Large intestine (tissue), 3 donors: ENCODE results near the gene SOX13. TPM values are rescaled to one million over a fixed set of nuclear protein-coding genes. Genes with fewer than 3 reads are reported as not detected.
"Not testable (repeated sequence)": the region's sequence is repeated elsewhere in the genome, so short reads cannot be mapped to it uniquely, and the experiment has no call there.

Experiments used
- DNase-seq, 2 donors: peaks; one replicate each; pipeline versions ENCODE4 v3.0.0 to v3.0.0-alpha.2; 2013
- H3K27ac ChIP-seq: one replicate; pipeline ENCODE4 v1.5.1; 2013; ENCODE audit warnings: low read length
- H3K27me3 ChIP-seq: 2 replicates; pipeline ENCODE4 v1.6.1; 2013; ENCODE audit warnings: low read length; ENCODE audit not compliant: control insufficient read depth, insufficient read depth
- H3K36me3 ChIP-seq: 2 replicates; pipeline ENCODE4 v1.6.1; 2013; ENCODE audit warnings: low read length; ENCODE audit not compliant: control insufficient read depth, insufficient read depth
- H3K4me1 ChIP-seq: one replicate; pipeline ENCODE4 v1.6.1; 2013; ENCODE audit warnings: low read length; ENCODE audit not compliant: control insufficient read depth, insufficient read depth
- H3K4me3 ChIP-seq: one replicate; pipeline ENCODE4 v1.5.1; 2013; ENCODE audit warnings: low read length
- H3K9me3 ChIP-seq: one replicate; pipeline ENCODE4 v1.6.1; 2013; ENCODE audit warnings: mild to moderate bottlenecking, low read depth, low read length, moderate library complexity; ENCODE audit not compliant: control insufficient read depth
- WGBS: methylation state at CpG from one replicate; pipeline ENCODE4 v1.1.5; 2013; ENCODE audit warnings: low lambda C conversion rate; ENCODE audit not compliant: insufficient coverage; 5-methylcytosine and 5-hydroxymethylcytosine counted together
- polyA plus RNA-seq: library from polyadenylated mRNA; unstranded; fragments of 120-200 nt; gene quantifications from one replicate; pipeline ENCODE4 v1.2.1, GENCODE V29; 2013

The SOX13 gene
- polyA plus RNA-seq, 1 donor = 34.0 TPM

DNA sequence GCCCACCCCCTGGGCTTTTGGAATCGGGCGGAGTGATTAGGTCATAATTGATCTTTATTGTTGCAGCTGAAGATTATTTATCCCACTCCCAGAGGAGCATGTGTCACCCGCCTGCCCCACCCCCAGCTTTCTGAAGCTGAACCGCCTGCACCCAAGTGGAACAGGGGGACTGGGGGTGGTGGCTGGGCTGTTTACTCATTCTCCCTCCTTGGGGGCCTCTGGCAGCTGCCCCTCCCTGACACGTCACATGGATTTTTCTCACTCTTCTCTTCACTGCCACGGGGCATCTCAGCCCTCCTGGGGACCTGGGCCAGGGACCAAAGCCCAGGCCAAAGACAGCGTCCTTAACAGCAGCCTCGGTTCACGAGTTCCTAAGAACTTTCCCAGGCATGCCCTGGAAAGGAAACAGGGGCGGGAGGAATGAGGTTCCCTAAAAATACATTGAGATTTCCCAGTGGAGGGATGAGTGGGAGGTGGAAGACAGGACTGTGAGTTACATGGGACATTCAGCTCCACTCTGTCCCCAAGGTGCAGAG lies 31.6 kb upstream of the SOX13 start:
- H3K4me3 ChIP-seq = no peak overlapping the region
- WGBS = no CpG with 5 or more reads among the region's 10 CpGs
- H3K27ac ChIP-seq = no peak overlapping the region
- no peaks in the 10 kb centered on the region for H3K9me3 ChIP-seq
- no peaks in the 10 kb centered on the region for H3K36me3 ChIP-seq
- no peaks in the 10 kb centered on the region for H3K27me3 ChIP-seq
- peaks cover 5% of the 10 kb centered on the region for H3K4me1 ChIP-seq
- peak in 1 of 2 donors; percentile 28 for DNase-seq

GRCh38 chr1:204041803-204042505 lies 31.0 kb upstream of the SOX13 start:
- no peak for DNase-seq
- Histone ChIP-seq H3K36me3 (no peaks in the 10 kb centered on the region), H3K9me3 (no peaks in the 10 kb centered on the region), H3K4me3 (no peak overlapping the region), H3K27me3 (no peaks in the 10 kb centered on the region), H3K4me1 (peaks cover 5% of the 10 kb centered on the region), H3K27ac (no peak overlapping the region)
- 60% methylated on average over 1 of the region's 10 CpGs for WGBS

GRCh38 chr1:204042516-204042915 lies 30.4 kb upstream of the SOX13 start:
- Histone ChIP-seq H3K27ac (no peak overlapping the region), H3K4me3 (no peak overlapping the region), H3K36me3 (no peaks in the 10 kb centered on the region), H3K27me3 (no peaks in the 10 kb centered on the region), H3K9me3 (no peaks in the 10 kb centered on the region), H3K4me1 (peaks cover 5% of the 10 kb centered on the region)
- WGBS = no CpG with 5 or more reads among the region's 2 CpGs
- DNase-seq = no peak

GRCh38 chr1:204043680-204044079 lies 29.2 kb upstream of the SOX13 start:
- H3K27ac ChIP-seq = no peak overlapping the region
- no peaks in the 10 kb centered on the region for H3K27me3 ChIP-seq
- WGBS = 80% methylated on average over 1 of the region's 8 CpGs

DNA sequence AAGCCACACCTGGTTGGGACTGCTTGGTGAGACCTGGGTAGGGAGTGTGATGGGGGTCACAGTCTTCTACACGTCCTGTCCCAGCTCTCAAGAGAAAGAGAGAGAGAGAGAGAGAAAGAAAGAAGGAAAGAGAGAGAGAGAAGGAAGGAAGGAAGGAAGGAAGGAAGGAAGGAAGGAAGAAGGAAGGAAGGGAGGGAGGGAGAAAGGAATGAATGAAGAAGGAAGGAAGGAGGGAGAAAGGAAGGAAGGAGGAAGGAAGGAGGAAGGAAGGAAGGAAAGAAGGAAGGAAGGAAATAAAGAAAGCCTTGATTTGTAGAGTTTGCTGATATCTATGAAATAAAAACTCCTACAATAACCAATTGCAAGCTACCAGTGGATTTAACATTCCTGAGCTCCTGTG lies 28.5 kb upstream of the SOX13 start:
- DNase-seq = no peak
- Histone ChIP-seq H3K27ac (no peak overlapping the region), H3K36me3 (no peaks in the 10 kb centered on the region), H3K27me3 (no peaks in the 10 kb centered on the region), H3K9me3 (no peaks in the 10 kb centered on the region), H3K4me1 (peaks cover 5% of the 10 kb centered on the region), H3K4me3 (no peak overlapping the region)
- WGBS = 47% methylated on average over 1 of the region's 1 CpG

More at GRCh38 chr1:204043680-204044079, 29.2 kb upstream of the SOX13 start:
- Histone ChIP-seq H3K4me1 (peaks cover 5% of the 10 kb centered on the region), H3K9me3 (no peaks in the 10 kb centered on the region), H3K36me3 (no peaks in the 10 kb centered on the region), H3K4me3 (no peak overlapping the region)
- DNase-seq = no peak

DNA sequence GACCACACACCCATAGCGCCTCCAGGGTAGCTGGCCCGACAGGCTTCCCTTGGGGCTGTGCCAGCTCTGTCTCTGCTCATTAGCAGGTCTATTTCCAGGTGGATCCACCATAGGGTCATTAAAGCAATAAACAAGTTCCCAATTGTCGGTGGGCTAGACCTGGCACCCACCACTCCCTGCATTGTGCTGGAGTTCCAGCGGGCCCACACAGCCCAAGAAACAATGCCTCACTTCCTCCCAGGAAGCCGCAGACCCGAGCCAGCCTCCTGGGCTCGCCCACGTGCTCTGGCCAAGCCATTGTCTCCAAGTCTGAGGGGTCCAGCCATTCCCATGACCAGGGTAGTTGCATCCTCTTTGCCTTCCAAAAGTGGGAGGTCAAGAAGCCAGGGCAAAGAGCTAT lies 27.5 kb upstream of the SOX13 start:
- no peaks in the 10 kb centered on the region for H3K9me3 ChIP-seq
- no peak overlapping the region for H3K4me3 ChIP-seq
- H3K27ac ChIP-seq = no peak overlapping the region
- no CpG with 5 or more reads among the region's 8 CpGs for WGBS
- H3K36me3 ChIP-seq = no peaks in the 10 kb centered on the region
- H3K27me3 ChIP-seq = no peaks in the 10 kb centered on the region
- DNase-seq = no peak
- H3K4me1 ChIP-seq = peaks cover 5% of the 10 kb centered on the region

GRCh38 chr1:204046346-204046745 lies 26.6 kb upstream of the SOX13 start:
- DNase-seq = no peak
- H3K4me3 ChIP-seq = no peak overlapping the region
- H3K36me3 ChIP-seq = no peaks in the 10 kb centered on the region
- no peaks in the 10 kb centered on the region for H3K27me3 ChIP-seq
- H3K4me1 ChIP-seq = peaks cover under 1% of the 10 kb centered on the region
- no peaks in the 10 kb centered on the region for H3K9me3 ChIP-seq
- no peak overlapping the region for H3K27ac ChIP-seq
- WGBS = no CpG with 5 or more reads among the region's 5 CpGs

DNA sequence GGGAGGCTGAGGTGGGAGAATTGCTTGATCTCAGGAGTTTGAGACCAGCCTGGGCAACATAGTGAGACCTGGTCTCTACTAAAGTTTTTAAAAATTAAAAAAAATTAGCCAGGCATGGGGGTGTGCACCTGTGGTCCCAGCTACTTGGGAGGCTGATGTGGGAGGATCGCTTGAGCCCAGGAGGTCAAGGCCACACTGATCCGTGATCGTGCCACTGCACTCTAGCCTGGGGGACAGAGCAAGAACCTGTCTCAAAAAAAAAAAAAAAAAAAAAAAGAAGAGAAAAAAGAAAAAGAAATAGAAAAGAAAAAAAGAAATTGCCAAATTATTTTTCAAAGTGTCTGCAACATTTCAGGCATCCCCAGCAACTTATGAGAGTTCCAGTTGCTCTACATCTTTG lies 24.1 kb upstream of the SOX13 start:
- H3K4me1 ChIP-seq, H3K36me3 ChIP-seq, H3K27me3 ChIP-seq, H3K27ac ChIP-seq, DNase-seq, H3K4me3 ChIP-seq, H3K9me3 ChIP-seq: not testable (repeated sequence)
- WGBS = 60% methylated on average over 1 of the region's 3 CpGs

GRCh38 chr1:204051258-204051657 lies 21.7 kb upstream of the SOX13 start:
- Histone ChIP-seq H3K9me3 (no peaks in the 10 kb centered on the region), H3K27me3 (no peaks in the 10 kb centered on the region), H3K36me3 (no peaks in the 10 kb centered on the region), H3K4me1 (no peaks in the 10 kb centered on the region), H3K27ac (no peak overlapping the region), H3K4me3 (no peak overlapping the region)
- 100% methylated on average over 1 of the region's 5 CpGs for WGBS
- no peak for DNase-seq

- no peak overlapping the region for H3K27ac ChIP-seq
- H3K27me3 ChIP-seq = no peaks in the 10 kb centered on the region
- no peaks in the 10 kb centered on the region for H3K4me1 ChIP-seq
Measured at GRCh38 chr1:204051718-204052117, 21.2 kb upstream of the SOX13 start.

DNA sequence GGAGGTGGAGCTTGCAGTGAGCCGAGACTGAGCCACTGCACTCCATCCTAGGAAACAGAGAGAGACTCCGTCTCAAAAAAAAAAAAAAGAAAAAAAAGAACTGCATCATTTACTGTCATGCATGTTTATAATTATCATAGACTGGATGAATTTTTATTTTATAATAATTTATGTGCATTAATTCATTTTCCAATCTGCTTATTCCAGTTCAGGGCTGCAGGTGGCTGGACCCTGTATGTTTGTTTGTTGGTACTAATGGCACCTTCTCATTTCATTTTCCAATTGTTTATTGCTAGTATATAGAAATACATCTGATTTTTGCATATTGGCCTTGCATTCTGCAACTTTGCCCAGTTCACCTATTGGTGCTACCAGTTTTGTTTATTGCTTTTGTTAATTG lies 19.0 kb upstream of the SOX13 start:
- Histone ChIP-seq H3K4me1 (no peaks in the 10 kb centered on the region), H3K4me3 (no peak overlapping the region), H3K27me3 (no peaks in the 10 kb centered on the region), H3K36me3 (no peaks in the 10 kb centered on the region), H3K27ac (no peak overlapping the region), H3K9me3 (no peaks in the 10 kb centered on the region)
- no CpG with 5 or more reads among the region's 2 CpGs for WGBS
- DNase-seq = no peak

More at GRCh38 chr1:204051718-204052117, 21.2 kb upstream of the SOX13 start:
- Histone ChIP-seq H3K4me3 (no peak overlapping the region), H3K36me3 (no peaks in the 10 kb centered on the region), H3K9me3 (no peaks in the 10 kb centered on the region)
- no peak for DNase-seq
